Choroid plexus epithelial cell (primary cell): ENCODE results near the gene SGCA.

Experiments used
- DNase-seq: peaks from one replicate; pipeline ENCODE4 v3.0.0-alpha.2; 2010; ENCODE audit warnings: low read depth
- H3K4me3 ChIP-seq: 2 replicates; pipeline ENCODE4 v1.5.1; 2011; ENCODE audit warnings: low read depth, mild to moderate bottlenecking, control low read depth, low read length, moderate library complexity
- CTCF ChIP-seq: conservative IDR thresholded peaks from 2 replicates; pipeline ENCODE4 v1.5.1; 2011; ENCODE audit warnings: low read depth, mild to moderate bottlenecking, control low read depth, inconsistent platforms, low read length, moderate library complexity

SGCA gene

GRCh38 chr17:50199803-50200456 lies 34.1 kb downstream of the SGCA start:
- no peak for TF ChIP-seq CTCF
- peak overlapping the region; percentile 98 for H3K4me3 ChIP-seq
- peak; percentile 99 for DNase-seq

- peak; percentile 80 for TF ChIP-seq CTCF
- DNase-seq, result peak; percentile 96
- peak overlapping the region; percentile 98 for H3K4me3 ChIP-seq
Observed at GRCh38 chr17:50200457-50201275, 34.9 kb downstream of the SGCA start.

GRCh38 chr17:50201276-50201854 lies 35.6 kb downstream of the SGCA start, which contains the start of gene COL1A1:
Gene COL1A1 (minus strand): TSS chr17:50201631. CDS start chr17:50201513, 118 bp downstream.
- no peak for TF ChIP-seq CTCF
- peak; percentile 89 for DNase-seq
- H3K4me3 ChIP-seq, result peak within 1 kb of the TSS; percentile 98

GRCh38 chr17:50203086-50203485 lies 37.3 kb downstream of the SGCA start:
- H3K4me3 ChIP-seq, result no peak overlapping the region
- DNase-seq, result no peak
- TF ChIP-seq CTCF, result no peak

GRCh38 chr17:50203604-50204345 lies 38.0 kb downstream of the SGCA start:
- no peak for TF ChIP-seq CTCF
- DNase-seq, result peak; percentile 62
- H3K4me3 ChIP-seq, result no peak overlapping the region

- no peak for DNase-seq
- TF ChIP-seq CTCF, result no peak
- no peak overlapping the region for H3K4me3 ChIP-seq
Observed at GRCh38 chr17:50204431-50204830, 38.6 kb downstream of the SGCA start.
